Measurements from ENCODE around the gene TMEM150C.
"Not testable (repeated sequence)": the region's sequence is repeated elsewhere in the genome, so short reads cannot be mapped to it uniquely, and the experiment has no call there.

The TMEM150C gene

GRCh38 chr4:82569727-82570126, 7.9 kb upstream of the TMEM150C start:
- H3K9me3 ChIP-seq (ENCODE audit: control insufficient read depth, low read length): no peaks in the 10 kb centered on the region
- H3K4me1 ChIP-seq (ENCODE audit: control insufficient read depth, insufficient read depth, low read length, poor library complexity, severe bottlenecking): no peaks in the 10 kb centered on the region
- 17% methylated on average over 1 of the region's 3 CpGs; no CpG with 5 or more reads in 1 of the 2 experiments for WGBS, 2 experiments (ENCODE audit: insufficient coverage in 2 of 2)
- no peak overlapping the region for H3K4me3 ChIP-seq (ENCODE audit: extremely low read depth, insufficient read depth, low read length, poor library complexity, severe bottlenecking)
- H3K36me3 ChIP-seq (ENCODE audit: control insufficient read depth, insufficient read depth, low read length): no peaks in the 10 kb centered on the region
- H3K27ac ChIP-seq (ENCODE audit: low read depth, low read length, severe bottlenecking): no peak overlapping the region

- no peak overlapping the region for H3K4me3 ChIP-seq (ENCODE audit: extremely low read depth, insufficient read depth, low read length, poor library complexity, severe bottlenecking)
- no peaks in the 10 kb centered on the region for H3K4me1 ChIP-seq (ENCODE audit: control insufficient read depth, insufficient read depth, low read length, poor library complexity, severe bottlenecking)
- no peak overlapping the region for H3K27ac ChIP-seq (ENCODE audit: low read depth, low read length, severe bottlenecking)
- no peaks in the 10 kb centered on the region for H3K36me3 ChIP-seq (ENCODE audit: control insufficient read depth, insufficient read depth, low read length)
- H3K9me3 ChIP-seq (ENCODE audit: control insufficient read depth, low read length): no peaks in the 10 kb centered on the region
- WGBS, 2 experiments (ENCODE audit: insufficient coverage in 2 of 2): 95 to 97% methylated on average over 5 of the region's 5 CpGs
Observed at GRCh38 chr4:82569076-82569475, 7.3 kb upstream of the TMEM150C start.

GRCh38 chr4:82567444-82567843, 5.7 kb upstream of the TMEM150C start:
- no peaks in the 10 kb centered on the region for H3K9me3 ChIP-seq (ENCODE audit: control insufficient read depth, low read length)
- H3K4me3 ChIP-seq (ENCODE audit: extremely low read depth, insufficient read depth, low read length, poor library complexity, severe bottlenecking): no peak overlapping the region
- 80 to 97% methylated on average over 1 to 3 of the region's 7 CpGs for WGBS, 2 experiments (ENCODE audit: insufficient coverage in 2 of 2)
- H3K27ac ChIP-seq (ENCODE audit: low read depth, low read length, severe bottlenecking): no peak overlapping the region
- no peaks in the 10 kb centered on the region for H3K36me3 ChIP-seq (ENCODE audit: control insufficient read depth, insufficient read depth, low read length)
- no peaks in the 10 kb centered on the region for H3K4me1 ChIP-seq (ENCODE audit: control insufficient read depth, insufficient read depth, low read length, poor library complexity, severe bottlenecking)

DNA sequence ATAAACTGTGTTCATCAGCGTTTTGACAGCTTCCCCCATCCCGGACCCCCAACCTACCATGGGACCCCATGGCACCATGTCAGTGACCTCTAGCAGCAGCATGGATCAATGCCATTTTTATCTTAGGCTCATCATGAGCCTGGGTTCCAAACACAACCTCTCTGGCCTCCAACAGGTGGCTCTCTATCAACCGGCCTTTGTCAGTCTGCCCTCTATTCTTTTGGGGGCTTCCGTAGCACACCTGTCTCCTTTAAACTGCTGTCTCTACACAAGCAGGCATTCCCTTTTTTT, 721 bp upstream of the TMEM150C start:
- no peaks in the 10 kb centered on the region for H3K4me1 ChIP-seq (ENCODE audit: control insufficient read depth, insufficient read depth, low read length, poor library complexity, severe bottlenecking)
- no peaks in the 10 kb centered on the region for H3K9me3 ChIP-seq (ENCODE audit: control insufficient read depth, low read length)
- 87 to 90% methylated on average over 4 of the region's 4 CpGs for WGBS, 2 experiments (ENCODE audit: insufficient coverage in 2 of 2)
- no peak overlapping the region for H3K4me3 ChIP-seq (ENCODE audit: extremely low read depth, insufficient read depth, low read length, poor library complexity, severe bottlenecking)
- H3K27ac ChIP-seq (ENCODE audit: low read depth, low read length, severe bottlenecking): no peak overlapping the region
- H3K36me3 ChIP-seq (ENCODE audit: control insufficient read depth, insufficient read depth, low read length): no peaks in the 10 kb centered on the region

GRCh38 chr4:82560853-82561785, 669 bp downstream of the TMEM150C start:
- H3K36me3 ChIP-seq (ENCODE audit: control insufficient read depth, insufficient read depth, low read length): no peaks in the 10 kb centered on the region
- H3K9me3 ChIP-seq (ENCODE audit: control insufficient read depth, low read length): no peaks in the 10 kb centered on the region
- peak overlapping the region; percentile 39 for H3K4me3 ChIP-seq (ENCODE audit: extremely low read depth, insufficient read depth, low read length, poor library complexity, severe bottlenecking)
- H3K27ac ChIP-seq (ENCODE audit: low read depth, low read length, severe bottlenecking): no peak overlapping the region
- WGBS, 2 experiments (ENCODE audit: insufficient coverage in 2 of 2): 18% methylated on average over 32 to 36 of the region's 61 CpGs
- no peaks in the 10 kb centered on the region for H3K4me1 ChIP-seq (ENCODE audit: control insufficient read depth, insufficient read depth, low read length, poor library complexity, severe bottlenecking)

DNA sequence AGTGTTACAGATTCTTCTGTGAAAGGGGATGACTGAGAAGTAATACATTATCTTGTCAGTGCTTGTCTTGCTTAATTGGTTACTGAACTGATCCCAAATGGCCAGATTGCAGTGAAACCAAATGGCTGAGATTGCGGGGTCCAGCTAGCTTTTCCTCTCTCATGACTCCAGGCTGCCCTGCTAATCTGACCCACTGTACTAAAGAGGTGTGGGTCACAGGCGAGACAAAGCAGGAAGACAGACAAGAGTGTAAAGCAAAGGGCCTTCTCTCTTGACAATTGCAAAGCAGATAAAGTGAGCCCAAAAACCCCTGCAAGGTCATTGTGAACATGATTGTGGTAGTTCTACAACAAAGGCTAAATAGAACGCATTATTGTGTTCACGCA, 2.1 kb downstream of the TMEM150C start:
- Histone ChIP-seq H3K9me3 (ENCODE audit: control insufficient read depth, low read length) (no peaks in the 10 kb centered on the region), H3K4me3 (ENCODE audit: extremely low read depth, insufficient read depth, low read length, poor library complexity, severe bottlenecking) (no peak overlapping the region), H3K27ac (ENCODE audit: low read depth, low read length, severe bottlenecking) (no peak overlapping the region), H3K4me1 (ENCODE audit: control insufficient read depth, insufficient read depth, low read length, poor library complexity, severe bottlenecking) (no peaks in the 10 kb centered on the region), H3K36me3 (ENCODE audit: control insufficient read depth, insufficient read depth, low read length) (no peaks in the 10 kb centered on the region)
- WGBS, 2 experiments (ENCODE audit: insufficient coverage in 2 of 2): 17 to 79% methylated on average over 1 to 2 of the region's 4 CpGs

DNA sequence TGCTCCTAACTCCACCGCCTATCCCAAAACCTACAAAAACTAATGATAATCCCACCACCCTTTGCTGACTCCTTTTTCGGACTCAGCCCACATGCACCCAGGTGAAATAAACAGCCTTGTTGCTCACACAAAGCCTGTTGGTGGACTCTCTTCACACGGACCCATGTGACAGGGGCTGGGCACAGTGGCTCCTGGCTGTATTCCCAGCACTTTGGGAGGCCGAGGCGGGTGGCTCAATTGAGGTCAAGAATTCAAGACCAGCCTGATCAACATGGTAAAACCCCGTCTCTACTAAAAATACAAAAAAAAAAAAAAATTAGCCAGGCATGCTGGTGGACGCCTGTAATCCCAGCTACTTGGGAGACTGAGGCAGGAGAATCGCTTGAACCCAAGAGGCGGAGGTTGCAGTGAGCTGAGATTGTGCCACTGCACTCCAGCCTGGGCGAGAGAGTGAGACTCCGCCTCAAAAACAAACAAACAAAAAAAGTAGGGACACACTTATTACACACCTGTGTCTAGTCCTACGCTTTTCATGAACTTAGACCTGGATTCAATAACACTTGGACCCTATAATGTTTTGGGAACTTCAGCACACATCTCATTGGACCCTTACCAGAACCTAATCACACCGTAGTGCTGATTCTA, 2.6 kb downstream of the TMEM150C start:
- H3K4me1 ChIP-seq (ENCODE audit: control insufficient read depth, insufficient read depth, low read length, poor library complexity, severe bottlenecking); H3K4me3 ChIP-seq (ENCODE audit: extremely low read depth, insufficient read depth, low read length, poor library complexity, severe bottlenecking); H3K27ac ChIP-seq (ENCODE audit: low read depth, low read length, severe bottlenecking); H3K9me3 ChIP-seq (ENCODE audit: control insufficient read depth, low read length); H3K36me3 ChIP-seq (ENCODE audit: control insufficient read depth, insufficient read depth, low read length): not testable (repeated sequence)
- 89 to 97% methylated on average over 5 to 11 of the region's 13 CpGs for WGBS, 2 experiments (ENCODE audit: insufficient coverage in 2 of 2)

GRCh38 chr4:82555276-82555675, 6.5 kb downstream of the TMEM150C start:
- no peaks in the 10 kb centered on the region for H3K9me3 ChIP-seq (ENCODE audit: control insufficient read depth, low read length)
- H3K4me3 ChIP-seq (ENCODE audit: extremely low read depth, insufficient read depth, low read length, poor library complexity, severe bottlenecking): no peak overlapping the region
- WGBS, 2 experiments (ENCODE audit: insufficient coverage in 2 of 2): 57 to 75% methylated on average over 1 to 2 of the region's 3 CpGs
- H3K36me3 ChIP-seq (ENCODE audit: control insufficient read depth, insufficient read depth, low read length): no peaks in the 10 kb centered on the region
- H3K4me1 ChIP-seq (ENCODE audit: control insufficient read depth, insufficient read depth, low read length, poor library complexity, severe bottlenecking): no peaks in the 10 kb centered on the region
- H3K27ac ChIP-seq (ENCODE audit: low read depth, low read length, severe bottlenecking): no peak overlapping the region

GRCh38 chr4:82553020-82553419, 8.8 kb downstream of the TMEM150C start:
- no peaks in the 10 kb centered on the region for H3K9me3 ChIP-seq (ENCODE audit: control insufficient read depth, low read length)
- H3K4me1 ChIP-seq (ENCODE audit: control insufficient read depth, insufficient read depth, low read length, poor library complexity, severe bottlenecking): no peaks in the 10 kb centered on the region
- no peaks in the 10 kb centered on the region for H3K36me3 ChIP-seq (ENCODE audit: control insufficient read depth, insufficient read depth, low read length)
- 100% methylated on average over 2 of the region's 3 CpGs; no CpG with 5 or more reads in 1 of the 2 experiments for WGBS, 2 experiments (ENCODE audit: insufficient coverage in 2 of 2)
- H3K4me3 ChIP-seq (ENCODE audit: extremely low read depth, insufficient read depth, low read length, poor library complexity, severe bottlenecking): no peak overlapping the region
- no peak overlapping the region for H3K27ac ChIP-seq (ENCODE audit: low read depth, low read length, severe bottlenecking)

- 75 to 91% methylated on average over 1 of the region's 2 CpGs for WGBS, 2 experiments (ENCODE audit: insufficient coverage in 2 of 2)
- H3K27ac ChIP-seq (ENCODE audit: low read depth, low read length, severe bottlenecking): no peak overlapping the region
- no peaks in the 10 kb centered on the region for H3K36me3 ChIP-seq (ENCODE audit: control insufficient read depth, insufficient read depth, low read length)
- H3K4me1 ChIP-seq (ENCODE audit: control insufficient read depth, insufficient read depth, low read length, poor library complexity, severe bottlenecking): no peaks in the 10 kb centered on the region
- no peak overlapping the region for H3K4me3 ChIP-seq (ENCODE audit: extremely low read depth, insufficient read depth, low read length, poor library complexity, severe bottlenecking)
- H3K9me3 ChIP-seq (ENCODE audit: control insufficient read depth, low read length): no peaks in the 10 kb centered on the region
Observed at GRCh38 chr4:82551734-82552133, 10.1 kb downstream of the TMEM150C start.

DNA sequence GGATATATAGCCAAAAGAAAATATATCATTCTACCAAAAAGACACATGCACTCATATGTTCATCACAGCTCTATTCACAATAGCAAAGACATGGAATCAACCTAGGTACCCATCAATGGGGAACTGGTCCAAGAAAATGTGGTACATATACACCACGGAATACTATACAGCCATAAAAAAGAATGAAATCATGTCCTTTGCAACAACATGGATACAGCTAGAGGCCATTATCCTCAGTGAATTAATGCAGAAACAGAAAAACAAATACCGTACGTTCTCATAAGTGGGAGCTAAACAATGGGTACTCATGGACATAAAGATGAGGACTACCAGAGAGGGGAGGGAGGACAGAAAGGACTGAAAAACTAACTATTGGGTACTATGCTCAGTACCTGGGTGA, 13.9 kb downstream of the TMEM150C start:
- not testable (repeated sequence) for H3K9me3 ChIP-seq (ENCODE audit: control insufficient read depth, low read length); H3K36me3 ChIP-seq (ENCODE audit: control insufficient read depth, insufficient read depth, low read length); H3K4me3 ChIP-seq (ENCODE audit: extremely low read depth, insufficient read depth, low read length, poor library complexity, severe bottlenecking); H3K27ac ChIP-seq (ENCODE audit: low read depth, low read length, severe bottlenecking); H3K4me1 ChIP-seq (ENCODE audit: control insufficient read depth, insufficient read depth, low read length, poor library complexity, severe bottlenecking)
- WGBS, 2 experiments (ENCODE audit: insufficient coverage in 2 of 2): 90% methylated on average over 2 to 3 of the region's 3 CpGs

Measured in mesodermal cell (in vitro differentiated cells).